Measurements from ENCODE around the gene ANXA2R. TPM values are rescaled to one million over a fixed set of nuclear protein-coding genes. Genes with fewer than 3 reads are reported as not detected.

Gene ANXA2R
- total and polyA plus RNA-seq, 9 of the 15 experiments (the other 6 are each of a cell fraction or from before 2014, with no cell fraction given) = 2.1 to 4.8 (median 3.4) TPM

DNA sequence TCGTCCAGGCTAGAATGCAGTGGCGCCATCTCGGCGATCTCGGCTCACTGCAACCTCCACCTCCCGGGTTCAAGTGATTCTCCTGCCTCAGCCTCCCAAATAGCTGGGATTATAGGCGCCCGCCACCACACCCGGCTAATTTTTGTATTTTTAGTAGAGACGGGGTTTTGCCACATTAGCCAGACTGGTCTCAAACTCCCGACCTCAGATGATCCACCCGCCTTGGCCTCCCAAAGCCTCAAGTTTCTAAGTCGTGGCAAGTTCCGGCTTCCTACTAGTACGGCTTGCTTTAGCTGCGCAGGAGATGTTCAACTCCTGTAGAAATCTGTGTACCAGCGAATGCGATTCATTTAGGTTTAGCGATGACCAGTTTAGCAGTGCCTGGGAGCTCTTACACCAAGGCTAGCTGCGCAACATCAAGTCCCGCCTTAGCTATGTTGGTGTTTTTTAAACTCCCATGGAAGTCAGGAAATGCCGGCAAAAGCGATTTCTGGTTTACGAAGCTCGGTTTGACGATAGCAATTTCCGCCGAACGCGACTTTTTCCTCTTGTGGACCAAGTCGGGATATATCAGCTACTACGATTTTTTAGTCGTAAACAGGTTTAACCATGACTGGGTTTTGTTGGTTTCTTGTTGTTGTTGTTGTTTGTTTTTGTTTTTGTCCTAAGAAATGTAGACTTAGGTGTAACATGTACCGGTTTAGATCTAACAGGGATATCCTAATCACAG, 46.4 kb downstream of the ANXA2R start (continued):
- TF ChIP-seq LARP7 (IDR thresholded peaks at IDR 0.05) (peak; percentile 80; the same call in 1 of the 2 replicates), FUS (optimal IDR thresholded peaks at IDR 0.05; ENCODE audit: low read depth, low read length) (no peak), CBFA2T3 (IDR thresholded peaks at IDR 0.05) (no peak), TRIM24 (IDR thresholded peaks at IDR 0.05) (peak in 1 of 2 experiments; percentile 18; a peak in 1 of 4 replicates), TAF1 (IDR thresholded peaks at IDR 0.05; ENCODE audit: control insufficient read depth, extremely low read depth, insufficient read depth, low read length, severe bottlenecking) (peak; percentile 52), SREBF2 (CRISPR knock-in tag; IDR thresholded peaks at IDR 0.05) (no peak), PCBP1 (IDR thresholded peaks at IDR 0.05; ENCODE audit: low read depth, low read length, poor library complexity, severe bottlenecking) (no peak), TCF7L2 (IDR thresholded peaks at IDR 0.05; ENCODE audit: low read depth, low read length) (no peak), PHF21A (IDR thresholded peaks at IDR 0.05; ENCODE audit: borderline replicate concordance, low read depth) (no peak), TAF15 (IDR thresholded peaks at IDR 0.05; ENCODE audit: low read depth, low read length) (no peak), FOXA3 (CRISPR knock-in tag; conservative IDR thresholded peaks at IDR 0.05 in 1 of 2, IDR thresholded peaks at IDR 0.05 in 1 of 2) (peak in 1 of 2 experiments; percentile 25; a peak in 1 of 4 replicates), KLF1 (tag; IDR thresholded peaks at IDR 0.05) (no peak), POLR2AphosphoS2 (IDR thresholded peaks at IDR 0.05; ENCODE audit: low read length) (no peak), SMAD2 (IDR thresholded peaks at IDR 0.05; ENCODE audit: low read depth, low read length) (no peak), RB1 (IDR thresholded peaks at IDR 0.05; ENCODE audit: low read depth) (no peak), ILF3 (IDR thresholded peaks at IDR 0.05; ENCODE audit: borderline replicate concordance) (no peak), SMARCA4 (IDR thresholded peaks at IDR 0.05) (no peak), ZNF583 (CRISPR knock-in tag; IDR thresholded peaks at IDR 0.05) (no peak), ZNF584 (CRISPR knock-in tag; IDR thresholded peaks at IDR 0.05; ENCODE audit: low read depth) (0 out of 2 replicates have a peak, but pooled peaks have one; percentile 56)
- TF ChIP-seq, protein P1, sequence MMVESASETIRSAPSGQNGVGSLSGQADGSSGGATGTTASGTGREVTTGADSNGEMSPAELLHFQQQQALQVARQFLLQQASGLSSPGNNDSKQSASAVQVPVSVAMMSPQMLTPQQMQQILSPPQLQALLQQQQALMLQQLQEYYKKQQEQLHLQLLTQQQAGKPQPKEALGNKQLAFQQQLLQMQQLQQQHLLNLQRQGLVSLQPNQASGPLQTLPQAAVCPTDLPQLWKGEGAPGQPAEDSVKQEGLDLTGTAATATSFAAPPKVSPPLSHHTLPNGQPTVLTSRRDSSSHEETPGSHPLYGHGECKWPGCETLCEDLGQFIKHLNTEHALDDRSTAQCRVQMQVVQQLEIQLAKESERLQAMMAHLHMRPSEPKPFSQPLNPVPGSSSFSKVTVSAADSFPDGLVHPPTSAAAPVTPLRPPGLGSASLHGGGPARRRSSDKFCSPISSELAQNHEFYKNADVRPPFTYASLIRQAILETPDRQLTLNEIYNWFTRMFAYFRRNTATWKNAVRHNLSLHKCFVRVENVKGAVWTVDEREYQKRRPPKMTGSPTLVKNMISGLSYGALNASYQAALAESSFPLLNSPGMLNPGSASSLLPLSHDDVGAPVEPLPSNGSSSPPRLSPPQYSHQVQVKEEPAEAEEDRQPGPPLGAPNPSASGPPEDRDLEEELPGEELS (CRISPR knock-in tag; IDR thresholded peaks at IDR 0.05; ENCODE audit: borderline replicate concordance) = no peak
- TF ChIP-seq, protein P2, sequence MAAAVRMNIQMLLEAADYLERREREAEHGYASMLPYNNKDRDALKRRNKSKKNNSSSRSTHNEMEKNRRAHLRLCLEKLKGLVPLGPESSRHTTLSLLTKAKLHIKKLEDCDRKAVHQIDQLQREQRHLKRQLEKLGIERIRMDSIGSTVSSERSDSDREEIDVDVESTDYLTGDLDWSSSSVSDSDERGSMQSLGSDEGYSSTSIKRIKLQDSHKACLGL (CRISPR knock-in tag; IDR thresholded peaks at IDR 0.05; ENCODE audit: borderline replicate concordance, poor library complexity, severe bottlenecking) = no peak
- TF ChIP-seq, protein P3, sequence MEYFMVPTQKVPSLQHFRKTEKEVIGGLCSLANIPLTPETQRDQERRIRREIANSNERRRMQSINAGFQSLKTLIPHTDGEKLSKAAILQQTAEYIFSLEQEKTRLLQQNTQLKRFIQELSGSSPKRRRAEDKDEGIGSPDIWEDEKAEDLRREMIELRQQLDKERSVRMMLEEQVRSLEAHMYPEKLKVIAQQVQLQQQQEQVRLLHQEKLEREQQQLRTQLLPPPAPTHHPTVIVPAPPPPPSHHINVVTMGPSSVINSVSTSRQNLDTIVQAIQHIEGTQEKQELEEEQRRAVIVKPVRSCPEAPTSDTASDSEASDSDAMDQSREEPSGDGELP (CRISPR knock-in tag; IDR thresholded peaks at IDR 0.05; ENCODE audit: borderline replicate concordance) = 0 out of 2 replicates have a peak, but pooled peaks have one; percentile 4

Measured in K562 (cell line).